IPS-15b (cell line): ENCODE data around the gene FBLN2.

Experiments
- H3K27me3 ChIP-seq: one replicate; pipeline ENCODE4 v1.6.1; 2013; ENCODE audit warnings: low read length; ENCODE audit not compliant: control insufficient read depth, insufficient read depth
- H3K36me3 ChIP-seq: one replicate; pipeline ENCODE4 v1.6.1; 2013; ENCODE audit warnings: low read length; ENCODE audit not compliant: control insufficient read depth, insufficient read depth
- H3K4me1 ChIP-seq: one replicate; pipeline ENCODE4 v1.6.1; 2013; ENCODE audit warnings: mild to moderate bottlenecking, low read length; ENCODE audit not compliant: control insufficient read depth, insufficient read depth
- H3K4me3 ChIP-seq: one replicate; pipeline ENCODE4 v1.5.1; 2013; ENCODE audit warnings: low read depth, low read length
- H3K9ac ChIP-seq: one replicate; pipeline ENCODE4 v1.6.1; 2013; ENCODE audit warnings: low read depth, mild to moderate bottlenecking, low read length
- H3K9me3 ChIP-seq: one replicate; pipeline ENCODE4 v1.6.1; 2013; ENCODE audit warnings: mild to moderate bottlenecking, low read length; ENCODE audit not compliant: control insufficient read depth, insufficient read depth

FBLN2 gene

GRCh38 chr3:13608969-13609725 lies 60.2 kb downstream of the FBLN2 start:
- H3K27me3 ChIP-seq, result no peaks in the 10 kb centered on the region
- no peaks in the 10 kb centered on the region for H3K36me3 ChIP-seq

GRCh38 chr3:13610006-13610570 lies 61.2 kb downstream of the FBLN2 start:
- Histone ChIP-seq H3K27me3 (no peaks in the 10 kb centered on the region), H3K36me3 (no peaks in the 10 kb centered on the region), H3K4me3 (no peak overlapping the region), H3K9me3 (no peaks in the 10 kb centered on the region), H3K4me1 (no peaks in the 10 kb centered on the region), H3K9ac (no peak overlapping the region)

More at GRCh38 chr3:13608969-13609725, 60.2 kb downstream of the FBLN2 start:
- no peaks in the 10 kb centered on the region for H3K4me1 ChIP-seq
- H3K9ac ChIP-seq, result no peak overlapping the region
- no peak overlapping the region for H3K4me3 ChIP-seq
- no peaks in the 10 kb centered on the region for H3K9me3 ChIP-seq

GRCh38 chr3:13611221-13611620 lies 62.3 kb downstream of the FBLN2 start:
- no peaks in the 10 kb centered on the region for H3K27me3 ChIP-seq
- H3K4me3 ChIP-seq, result no peak overlapping the region
- no peak overlapping the region for H3K9ac ChIP-seq
- no peaks in the 10 kb centered on the region for H3K4me1 ChIP-seq
- H3K36me3 ChIP-seq, result no peaks in the 10 kb centered on the region
- H3K9me3 ChIP-seq, result no peaks in the 10 kb centered on the region

GRCh38 chr3:13612829-13613228 lies 63.9 kb downstream of the FBLN2 start:
- no peaks in the 10 kb centered on the region for H3K27me3 ChIP-seq
- no peak overlapping the region for H3K9ac ChIP-seq

GRCh38 chr3:13613343-13614190 lies 64.6 kb downstream of the FBLN2 start:
- H3K9me3 ChIP-seq, result no peaks in the 10 kb centered on the region
- H3K4me1 ChIP-seq, result no peaks in the 10 kb centered on the region
- H3K36me3 ChIP-seq, result no peaks in the 10 kb centered on the region
- H3K4me3 ChIP-seq, result no peak overlapping the region
- H3K9ac ChIP-seq, result no peak overlapping the region
- H3K27me3 ChIP-seq, result no peaks in the 10 kb centered on the region

More at GRCh38 chr3:13612829-13613228, 63.9 kb downstream of the FBLN2 start:
- Histone ChIP-seq H3K9me3 (no peaks in the 10 kb centered on the region), H3K4me3 (no peak overlapping the region), H3K36me3 (no peaks in the 10 kb centered on the region), H3K4me1 (no peaks in the 10 kb centered on the region)

- no peaks in the 10 kb centered on the region for H3K4me1 ChIP-seq
- H3K9ac ChIP-seq, result no peak overlapping the region
- H3K9me3 ChIP-seq, result no peaks in the 10 kb centered on the region
- H3K36me3 ChIP-seq, result no peaks in the 10 kb centered on the region
- no peak overlapping the region for H3K4me3 ChIP-seq
- H3K27me3 ChIP-seq, result no peaks in the 10 kb centered on the region
These were observed 65.7 kb downstream of the FBLN2 start for GRCh38 chr3:13614607-13615006.

GRCh38 chr3:13615019-13615528 lies 66.1 kb downstream of the FBLN2 start:
- Histone ChIP-seq H3K4me1 (no peaks in the 10 kb centered on the region), H3K27me3 (no peaks in the 10 kb centered on the region), H3K36me3 (no peaks in the 10 kb centered on the region), H3K9ac (no peak overlapping the region), H3K9me3 (no peaks in the 10 kb centered on the region), H3K4me3 (no peak overlapping the region)

- H3K4me1 ChIP-seq, result no peaks in the 10 kb centered on the region
- H3K9ac ChIP-seq, result no peak overlapping the region
- H3K36me3 ChIP-seq, result no peaks in the 10 kb centered on the region
- no peaks in the 10 kb centered on the region for H3K27me3 ChIP-seq
- H3K9me3 ChIP-seq, result no peaks in the 10 kb centered on the region
- no peak overlapping the region for H3K4me3 ChIP-seq
These were observed 67.4 kb downstream of the FBLN2 start for GRCh38 chr3:13616359-13616758.

- H3K9ac ChIP-seq, result no peak overlapping the region
- H3K9me3 ChIP-seq, result no peaks in the 10 kb centered on the region
- H3K4me1 ChIP-seq, result no peaks in the 10 kb centered on the region
- no peaks in the 10 kb centered on the region for H3K36me3 ChIP-seq
- H3K4me3 ChIP-seq, result no peak overlapping the region
- H3K27me3 ChIP-seq, result no peaks in the 10 kb centered on the region
These were observed 68.3 kb downstream of the FBLN2 start for GRCh38 chr3:13617097-13617738.

- no peaks in the 10 kb centered on the region for H3K9me3 ChIP-seq
- no peaks in the 10 kb centered on the region for H3K36me3 ChIP-seq
- no peaks in the 10 kb centered on the region for H3K4me1 ChIP-seq
- H3K27me3 ChIP-seq, result no peaks in the 10 kb centered on the region
- no peak overlapping the region for H3K9ac ChIP-seq
- no peak overlapping the region for H3K4me3 ChIP-seq
These were observed 69.1 kb downstream of the FBLN2 start for GRCh38 chr3:13617981-13618380.

GRCh38 chr3:13618836-13619235 lies 69.9 kb downstream of the FBLN2 start:
- no peaks in the 10 kb centered on the region for H3K9me3 ChIP-seq
- H3K36me3 ChIP-seq, result no peaks in the 10 kb centered on the region
- no peak overlapping the region for H3K4me3 ChIP-seq
- no peaks in the 10 kb centered on the region for H3K27me3 ChIP-seq
- H3K4me1 ChIP-seq, result no peaks in the 10 kb centered on the region
- H3K9ac ChIP-seq, result no peak overlapping the region
